Stimulated activated naive B cell treated with anti-CD40 and anti-IgM and Interleukin-4, amounts not matched to agents 10 μg/mL and 1 μg/mL and 100 μg/mL, for 72 hours (primary cell): ENCODE results near the gene ZNF784.
A peak's percentile ranks its signal among the peaks of the same experiment; 100 is the strongest.

ENCODE experiments used
- ATAC-seq, 2 donors: fragments of 150-1000 bp; cut with Tn5 transposase; replicated peaks; 2 replicates each; pipeline ENCODE4 v1.10.0; 2021; ENCODE audit warnings: moderate library complexity in 1 of 2
- DNase-seq: peaks from one replicate; pipeline ENCODE4 v3.0.0; 2021
- H3K27ac Mint-ChIP-seq: one replicate; pipeline ENCODE4 v1.8.0; 2022; ENCODE audit warnings: mild to moderate bottlenecking, mixed read lengths
- H3K27me3 Mint-ChIP-seq, 2 donors: one replicate each; pipeline ENCODE4 v1.8.0; 2022; ENCODE audit warnings: mixed read lengths in 2 of 2
- H3K36me3 Mint-ChIP-seq, 2 donors: one replicate each; pipeline ENCODE4 v1.8.0; 2022; ENCODE audit warnings: mixed read lengths in 2 of 2, mild to moderate bottlenecking in 1 of 2
- H3K4me1 Mint-ChIP-seq, 2 donors: one replicate each; pipeline ENCODE4 v1.8.0; 2022; ENCODE audit warnings: mixed read lengths in 2 of 2, mild to moderate bottlenecking in 1 of 2
- H3K4me3 Mint-ChIP-seq, 2 donors: one replicate each; pipeline ENCODE4 v1.8.0; 2022; ENCODE audit warnings: mild to moderate bottlenecking in 2 of 2, mixed read lengths in 2 of 2, moderate library complexity in 1 of 2
- H3K9me3 Mint-ChIP-seq, 2 donors: one replicate each; pipeline ENCODE4 v1.8.0; 2022; ENCODE audit warnings: mixed read lengths in 2 of 2, mild to moderate bottlenecking in 1 of 2

Gene ZNF784

GRCh38 chr19:55624109-55625003 lies at the start of gene ZNF784:
ZNF784 (minus strand) TSS chr19:55624566; CDS start chr19:55624561, 5 bp downstream.
- Mint-ChIP-seq H3K4me1 (peaks cover 8 to 25% of the 10 kb centered on the region in 2 donors), H3K9me3 (peaks cover 2 to 3% of the 10 kb centered on the region in 2 donors), H3K27me3 (peaks cover 0 to 4% of the 10 kb centered on the region in 2 donors), H3K36me3 (peaks cover 4 to 21% of the 10 kb centered on the region in 2 donors), H3K27ac (peak within 1 kb of the TSS; percentile 99), H3K4me3 (peak within 1 kb of the TSS; percentile 91 to 97)
- DNase-seq (peak; percentile 85), ATAC-seq (peak; percentile 80 to 82)

- H3K4me3 Mint-ChIP-seq: peak overlapping the region; percentile 51 to 95
- H3K4me1 Mint-ChIP-seq: peaks cover 56 to 63% of the 10 kb centered on the region in 2 donors
- no peak for DNase-seq
- H3K36me3 Mint-ChIP-seq: peaks cover 51 to 69% of the 10 kb centered on the region in 2 donors
- H3K27ac Mint-ChIP-seq: peak overlapping the region; percentile 51
- ATAC-seq: no peak
- H3K9me3 Mint-ChIP-seq: no peaks in the 10 kb centered on the region
- no peaks in the 10 kb centered on the region for H3K27me3 Mint-ChIP-seq
These were observed 49.5 kb upstream of the ZNF784 start for GRCh38 chr19:55673889-55674288.

GRCh38 chr19:55673465-55673864 lies 49.1 kb upstream of the ZNF784 start:
- no peak for ATAC-seq
- Mint-ChIP-seq H3K4me3 (peak overlapping the region; percentile 4 to 51), H3K36me3 (peaks cover 47 to 65% of the 10 kb centered on the region in 2 donors), H3K9me3 (no peaks in the 10 kb centered on the region), H3K4me1 (peaks cover 52 to 58% of the 10 kb centered on the region in 2 donors), H3K27me3 (no peaks in the 10 kb centered on the region), H3K27ac (peak overlapping the region; percentile 51)
- no peak for DNase-seq

- peaks cover 43 to 48% of the 10 kb centered on the region in 2 donors for H3K4me1 Mint-ChIP-seq
- no peak overlapping the region for H3K4me3 Mint-ChIP-seq
- H3K27me3 Mint-ChIP-seq: no peaks in the 10 kb centered on the region
- H3K36me3 Mint-ChIP-seq: peaks cover 46 to 63% of the 10 kb centered on the region in 2 donors
- no peak overlapping the region for H3K27ac Mint-ChIP-seq
- H3K9me3 Mint-ChIP-seq: no peaks in the 10 kb centered on the region
- DNase-seq (no peak), ATAC-seq (no peak)
These were observed 48.1 kb upstream of the ZNF784 start for GRCh38 chr19:55672418-55672817.

GRCh38 chr19:55671054-55671378 lies 46.6 kb upstream of the ZNF784 start:
- DNase-seq: no peak
- Mint-ChIP-seq H3K4me3 (peak overlapping the region in 1 of 2 donors; percentile 22), H3K9me3 (no peaks in the 10 kb centered on the region), H3K36me3 (peaks cover 47 to 65% of the 10 kb centered on the region in 2 donors), H3K27ac (peak overlapping the region; percentile 44), H3K4me1 (peaks cover 37 to 39% of the 10 kb centered on the region in 2 donors), H3K27me3 (no peaks in the 10 kb centered on the region)
- ATAC-seq: no peak

- Mint-ChIP-seq H3K9me3 (no peaks in the 10 kb centered on the region), H3K4me1 (peaks cover 38 to 42% of the 10 kb centered on the region in 2 donors), H3K4me3 (peak overlapping the region in 1 of 2 donors; percentile 22), H3K27ac (peak overlapping the region; percentile 47), H3K27me3 (no peaks in the 10 kb centered on the region), H3K36me3 (peaks cover 49 to 64% of the 10 kb centered on the region in 2 donors)
- ATAC-seq (no peak), DNase-seq (no peak)
These were observed 46.1 kb upstream of the ZNF784 start for GRCh38 chr19:55670280-55671053.

- Mint-ChIP-seq H3K36me3 (peaks cover 48 to 61% of the 10 kb centered on the region in 2 donors), H3K4me3 (peak overlapping the region in 1 of 2 donors; percentile 30), H3K9me3 (no peaks in the 10 kb centered on the region), H3K4me1 (peaks cover 36 to 41% of the 10 kb centered on the region in 2 donors), H3K27me3 (no peaks in the 10 kb centered on the region), H3K27ac (peak overlapping the region; percentile 71)
- ATAC-seq (no peak), DNase-seq (no peak)
These were observed 45.3 kb upstream of the ZNF784 start for GRCh38 chr19:55669418-55670279.

GRCh38 chr19:55668603-55669348 lies 44.4 kb upstream of the ZNF784 start:
- Mint-ChIP-seq H3K27ac (peak overlapping the region; percentile 31), H3K9me3 (no peaks in the 10 kb centered on the region), H3K27me3 (no peaks in the 10 kb centered on the region), H3K4me1 (peaks cover 33 to 34% of the 10 kb centered on the region in 2 donors), H3K36me3 (peaks cover 49 to 62% of the 10 kb centered on the region in 2 donors), H3K4me3 (no peak overlapping the region)
- no peak for ATAC-seq
- DNase-seq: no peak

- H3K4me3 Mint-ChIP-seq: no peak overlapping the region
These were observed 43.6 kb upstream of the ZNF784 start for GRCh38 chr19:55667958-55668357.

GRCh38 chr19:55667511-55667910 lies 43.1 kb upstream of the ZNF784 start:
- DNase-seq (no peak), ATAC-seq (no peak)
- peaks cover 55 to 70% of the 10 kb centered on the region in 2 donors for H3K36me3 Mint-ChIP-seq
- H3K9me3 Mint-ChIP-seq: no peaks in the 10 kb centered on the region
- peaks cover 38 to 41% of the 10 kb centered on the region in 2 donors for H3K4me1 Mint-ChIP-seq
- no peak overlapping the region for H3K27ac Mint-ChIP-seq
- H3K27me3 Mint-ChIP-seq: no peaks in the 10 kb centered on the region
- H3K4me3 Mint-ChIP-seq: no peak overlapping the region

More at GRCh38 chr19:55667958-55668357, 43.6 kb upstream of the ZNF784 start:
- ATAC-seq (no peak), DNase-seq (no peak)
- H3K9me3 Mint-ChIP-seq: no peaks in the 10 kb centered on the region
- peak overlapping the region; percentile 25 for H3K27ac Mint-ChIP-seq
- H3K4me1 Mint-ChIP-seq: peaks cover 34 to 36% of the 10 kb centered on the region in 2 donors
- no peaks in the 10 kb centered on the region for H3K27me3 Mint-ChIP-seq
- peaks cover 50 to 65% of the 10 kb centered on the region in 2 donors for H3K36me3 Mint-ChIP-seq

GRCh38 chr19:55667006-55667381 lies 42.6 kb upstream of the ZNF784 start:
- Mint-ChIP-seq H3K9me3 (no peaks in the 10 kb centered on the region), H3K4me3 (no peak overlapping the region), H3K27me3 (no peaks in the 10 kb centered on the region), H3K27ac (no peak overlapping the region), H3K4me1 (peaks cover 36 to 43% of the 10 kb centered on the region in 2 donors), H3K36me3 (peaks cover 54 to 71% of the 10 kb centered on the region in 2 donors)
- ATAC-seq (no peak), DNase-seq (no peak)

- Mint-ChIP-seq H3K27me3 (no peaks in the 10 kb centered on the region), H3K27ac (no peak overlapping the region), H3K4me1 (peaks cover 37 to 45% of the 10 kb centered on the region in 2 donors), H3K9me3 (no peaks in the 10 kb centered on the region), H3K36me3 (peaks cover 57 to 73% of the 10 kb centered on the region in 2 donors), H3K4me3 (no peak overlapping the region)
- no peak for DNase-seq
- ATAC-seq: no peak
These were observed 42.1 kb upstream of the ZNF784 start for GRCh38 chr19:55666343-55667005.
